GM10847 (cell line): ENCODE data around the gene ARL2BP.

Experiments used
- POLR2A ChIP-seq: IDR thresholded peaks from 2 replicates; pipeline ENCODE4 v1.6.1; 2011; ENCODE audit not compliant: insufficient read length; ENCODE audit errors: extremely low read depth

The ARL2BP gene

GRCh38 chr16:57256601-57257395, 11.7 kb downstream of the ARL2BP start:
- TF ChIP-seq POLR2A: no peak

GRCh38 chr16:57257455-57258070, 12.5 kb downstream of the ARL2BP start:
- no peak for TF ChIP-seq POLR2A

DNA sequence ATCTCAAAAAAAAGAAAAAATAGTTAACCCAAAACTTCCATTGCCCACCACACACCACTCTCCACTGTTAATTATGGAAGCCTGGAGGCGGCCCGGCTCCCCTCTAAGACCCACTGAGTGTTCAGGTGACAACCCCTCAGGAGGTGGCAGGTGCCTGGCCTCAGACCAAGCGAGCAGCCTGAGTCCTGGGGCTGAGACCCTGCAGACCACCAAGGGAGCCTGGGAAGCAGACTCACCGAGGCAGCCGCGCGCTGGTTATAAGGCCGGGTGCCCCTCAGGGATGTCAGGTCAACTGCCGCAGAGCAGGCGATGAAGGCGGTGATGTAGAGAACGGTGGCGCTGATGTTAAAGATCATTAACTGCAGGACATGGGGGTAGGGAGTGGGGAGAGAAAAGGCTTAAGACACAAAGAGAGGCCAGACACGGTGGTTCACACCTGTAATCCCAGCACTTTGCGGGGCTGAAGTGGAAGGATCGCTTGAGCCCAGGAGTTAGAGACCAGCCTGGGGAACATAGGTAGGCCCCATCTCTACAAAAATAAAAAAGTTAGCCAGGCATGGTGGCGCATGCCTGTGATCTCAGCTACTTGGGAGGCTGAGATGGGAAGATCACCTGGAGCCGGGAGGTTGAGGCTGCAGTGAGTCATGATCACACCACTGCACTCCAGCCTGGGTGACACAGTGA, 13.3 kb downstream of the ARL2BP start:
- no peak for TF ChIP-seq POLR2A

GRCh38 chr16:57258910-57259475, 13.9 kb downstream of the ARL2BP start:
- no peak for TF ChIP-seq POLR2A

DNA sequence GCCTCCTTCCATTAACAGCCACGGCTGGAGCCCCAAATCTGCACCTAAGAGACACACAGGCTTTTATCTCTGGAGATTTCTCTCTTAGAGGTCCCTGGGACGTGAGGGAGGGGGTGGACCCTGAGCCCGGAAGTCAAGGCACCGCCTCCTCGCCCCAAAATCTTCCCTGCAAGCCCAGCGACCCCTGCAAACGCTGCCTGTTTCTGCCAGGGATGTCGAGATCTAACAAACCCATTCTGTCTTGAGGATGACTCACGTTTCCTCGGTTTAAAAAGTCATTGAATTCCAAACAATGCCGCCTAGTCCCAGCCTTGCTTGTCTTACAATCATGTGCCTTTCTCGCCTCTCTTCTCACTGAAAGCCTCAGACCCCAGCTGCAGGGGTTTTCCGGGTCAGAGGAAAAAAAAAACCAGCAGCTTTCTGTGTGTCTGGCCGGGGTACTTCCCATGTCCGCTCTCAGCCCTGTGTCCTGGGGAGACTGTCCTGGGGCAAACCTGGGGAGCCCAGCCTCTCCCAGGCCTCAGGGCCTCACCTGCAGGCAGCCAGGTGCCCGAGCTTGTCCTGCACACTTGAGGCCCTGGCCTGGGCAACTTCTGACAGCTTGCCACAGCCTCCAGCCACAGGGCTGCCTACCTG, 15.4 kb downstream of the ARL2BP start:
- no peak for TF ChIP-seq POLR2A

DNA sequence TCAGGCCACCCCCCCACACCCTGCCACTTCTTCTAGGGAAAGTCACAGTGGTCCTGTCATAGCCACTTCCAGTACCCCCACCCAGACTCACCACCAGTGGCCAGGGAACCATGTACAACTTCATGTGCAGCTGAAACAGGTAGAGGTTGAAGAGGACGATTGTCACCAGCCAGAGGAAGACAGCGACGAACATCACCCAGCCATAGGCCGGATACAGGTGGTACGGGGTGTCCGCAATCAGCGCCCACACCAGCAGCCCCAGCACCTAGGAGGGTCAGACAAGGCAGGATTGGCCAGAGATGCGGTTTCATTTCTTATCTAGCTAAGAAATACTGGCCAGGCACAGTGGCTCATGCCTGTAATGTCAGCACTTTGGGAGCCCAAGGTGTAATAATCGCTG, 16.7 kb downstream of the ARL2BP start:
- TF ChIP-seq POLR2A: no peak

- no peak for TF ChIP-seq POLR2A
These were observed 17.9 kb downstream of the ARL2BP start for GRCh38 chr16:57262841-57263540.

DNA sequence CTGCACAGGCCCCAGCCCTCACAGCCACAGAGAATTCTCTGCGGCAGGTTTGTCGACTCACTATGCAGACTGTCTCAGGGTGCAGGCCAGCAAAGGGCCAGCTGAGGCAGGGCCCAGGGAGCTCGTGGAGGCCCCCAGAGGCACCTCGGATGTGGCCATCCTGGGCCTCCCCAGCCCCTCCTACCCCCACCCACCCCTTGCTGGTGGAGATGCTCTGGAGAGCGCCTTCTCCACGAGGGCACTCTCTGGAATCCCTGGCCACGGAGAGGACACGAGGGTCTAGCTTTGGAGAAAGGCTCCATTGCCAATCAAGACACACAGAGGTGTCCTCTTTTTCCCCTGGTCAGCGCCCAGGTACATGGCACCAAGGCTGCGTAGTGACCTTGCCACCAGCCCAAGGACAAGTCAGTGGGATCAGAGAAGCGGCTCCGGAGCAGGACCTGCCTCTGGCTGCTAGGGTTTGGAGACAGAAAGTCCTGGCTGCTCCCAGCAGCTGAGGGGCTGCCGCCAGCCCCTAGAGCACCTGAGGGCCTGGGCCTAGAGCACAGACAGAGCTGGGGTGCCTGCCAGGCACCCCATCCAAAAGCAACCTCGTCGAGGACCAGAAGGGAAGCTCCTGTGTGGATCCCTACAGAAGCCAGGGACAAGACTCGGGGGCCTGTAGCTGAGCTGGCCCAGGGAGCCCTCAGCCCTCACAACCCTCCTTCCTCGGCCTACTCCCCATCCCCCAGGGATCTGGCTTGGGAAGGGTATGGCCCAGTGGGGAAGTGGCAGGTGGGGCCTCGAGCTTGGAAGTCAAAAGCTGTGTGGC, 18.7 kb downstream of the ARL2BP start:
- TF ChIP-seq POLR2A: no peak

DNA sequence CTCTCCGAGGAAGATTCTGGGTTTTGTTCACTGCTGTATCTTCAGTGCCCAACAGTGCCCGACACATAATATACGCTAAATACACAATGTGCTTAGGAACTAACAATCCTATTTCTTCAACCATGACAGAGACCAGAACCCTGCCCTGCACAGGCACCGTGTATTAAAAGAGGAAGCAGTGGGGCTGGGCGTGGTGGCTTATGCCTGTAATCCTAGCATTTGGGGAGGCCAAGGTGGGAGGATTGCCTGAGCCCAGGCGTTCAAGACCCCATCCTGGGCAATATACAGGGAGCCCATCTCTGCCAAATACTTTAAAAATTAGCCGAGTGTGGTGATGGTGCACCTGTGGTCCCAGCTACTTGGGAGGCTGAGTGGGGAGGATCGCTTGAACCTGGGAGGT, 19.3 kb downstream of the ARL2BP start:
- no peak for TF ChIP-seq POLR2A

- no peak for TF ChIP-seq POLR2A
These were observed 19.9 kb downstream of the ARL2BP start for GRCh38 chr16:57264950-57265371.

DNA sequence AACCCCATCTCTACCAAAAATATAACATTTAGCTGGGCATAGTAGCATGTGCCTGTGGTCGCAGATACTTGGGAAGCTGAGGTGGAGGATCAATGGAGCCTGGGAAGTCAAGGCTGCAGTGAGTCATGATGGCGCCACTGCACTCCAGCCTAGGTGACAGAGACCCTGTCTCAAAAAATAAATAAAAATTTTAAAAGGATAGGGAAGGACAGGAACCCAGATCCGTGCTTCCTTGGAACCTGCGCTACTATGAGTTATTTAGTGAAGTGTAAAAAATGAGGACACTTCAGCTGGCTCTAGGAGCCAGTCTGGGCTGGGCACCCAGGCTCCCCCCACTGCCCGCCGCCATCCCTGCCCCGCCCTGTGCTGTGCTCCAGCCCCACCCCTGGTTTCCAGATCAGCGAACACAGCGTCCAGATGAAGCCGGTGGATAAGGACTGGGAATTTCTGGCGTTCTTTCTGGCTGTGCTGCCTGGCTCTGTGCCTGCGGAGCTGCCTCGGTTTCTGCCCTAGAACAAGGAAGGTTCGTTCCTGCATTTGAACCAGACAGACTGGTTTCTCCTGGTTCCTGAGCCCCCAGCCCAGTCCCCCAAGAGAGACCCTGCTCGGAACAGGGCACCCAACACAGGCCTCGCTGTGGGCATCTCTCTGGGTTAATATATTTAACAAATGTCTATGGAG, 20.9 kb downstream of the ARL2BP start:
- TF ChIP-seq POLR2A: no peak

GRCh38 chr16:57266531-57267260, 21.6 kb downstream of the ARL2BP start:
- no peak for TF ChIP-seq POLR2A
